HCT116 (cell line): Measurements from ENCODE around the gene LRCH1. TPM values are rescaled to one million over a fixed set of nuclear protein-coding genes. Genes with fewer than 3 reads are reported as not detected.
A peak's percentile ranks its signal among the peaks of the same experiment; 100 is the strongest.

Experiments used
- ATAC-seq: fragments of 200-7000 bp; cut with Tn5 transposase; 2 replicates; pipeline ENCODE4 v1.9.1; 2020; ENCODE audit warnings: mild to moderate bottlenecking, moderate library complexity
- BruUV-seq: library from RNA; stranded (reverse); fragments of 400-500 nt; replicated peaks from 2 replicates; lab custom pipeline; 2021; lab: Mats Ljungman, UMichigan
- CTCF ChIA-PET: fragments of 300-600 bp; sonication (Branson Sonifier 250); formaldehyde crosslinking; loops from one replicate; lab custom pipeline; 2021; ENCODE audit warnings: antibody characterized with exemption; lab: Charles Lee
- POLR2A ChIA-PET: fragments of 300-600, 350-600 bp; sonication (Branson Sonifier 250); formaldehyde crosslinking; loops from one replicate; lab custom pipeline; 2021; ENCODE audit warnings: antibody characterized with exemption; lab: Charles Lee
- RAD21 ChIA-PET, 2 experiments: fragments of 300-600 bp; sonication (Branson Sonifier 250); formaldehyde crosslinking; loops; one replicate each; lab custom pipeline; 2023; ENCODE audit warnings: low total read pairs in 2 of 2; ENCODE audit not compliant: uncharacterized antibody in 2 of 2, unreplicated experiment in 2 of 2, low non-redundant PET in 1 of 2; lab: Charles Lee
- DNase-seq: peaks from one replicate; pipeline ENCODE4 v3.0.0-alpha.2; 2010; ENCODE audit warnings: low read depth, low spot score
- H2AFZ ChIP-seq: fragments of 200-600 bp; shearing (Covaris generic), sonication (generic); 2 replicates; pipeline ENCODE4 v1.6.1; 2017; ENCODE audit warnings: low read depth, mixed run types, mixed read lengths, antibody characterized with exemption, low read length; ENCODE audit not compliant: poor library complexity, severe bottlenecking
- H3K27ac ChIP-seq: 2 replicates; pipeline ENCODE4 v1.5.1; 2012; ENCODE audit warnings: low read depth, low read length
- H3K27me3 ChIP-seq: fragments of 200-600 bp; sonication (generic); 2 replicates; pipeline ENCODE4 v1.6.1; 2016; ENCODE audit warnings: mixed run types, low read length, mixed read lengths; ENCODE audit not compliant: insufficient read depth
- H3K36me3 ChIP-seq, 2 experiments: fragments of 200-500 bp in 1 of 2; fragments of 200-600 bp in 1 of 2; sonication (Bioruptor generic) in 1 of 2; sonication (generic) in 1 of 2; 2 replicates each; pipeline versions ENCODE4 v1.5.1 to v1.6.1; 2014 to 2016; ENCODE audit warnings: low read length in 2 of 2, inconsistent platforms in 1 of 2, mixed read lengths in 1 of 2, mixed run types in 1 of 2; ENCODE audit not compliant: insufficient read depth in 2 of 2, control insufficient read depth in 1 of 2
- H3K4me1 ChIP-seq, 2 experiments: fragments of 200-600 bp in 1 of 2; sonication (generic) in 1 of 2; 2 replicates each; pipeline versions ENCODE4 v1.5.1 to v1.6.1; 2012 to 2017; ENCODE audit warnings: low read length in 2 of 2, inconsistent platforms in 1 of 2, mild to moderate bottlenecking in 1 of 2, mixed read lengths in 1 of 2, mixed run types in 1 of 2, moderate library complexity in 1 of 2; ENCODE audit not compliant: insufficient read depth in 2 of 2, control insufficient read depth in 1 of 2
- H3K4me2 ChIP-seq: fragments of 200-600 bp; sonication (generic); 2 replicates; pipeline ENCODE4 v1.6.1; 2017; ENCODE audit warnings: mixed run types, low read length, mixed read lengths
- H3K4me3 ChIP-seq, 2 experiments: fragments of 200-600 bp in 1 of 2; sonication (generic) in 1 of 2; replicated peaks in 1 of 2; 2 replicates each; pipeline ENCODE4 v1.5.1; 2011 to 2016; ENCODE audit warnings: low read length in 2 of 2, control low read depth in 1 of 2, low read depth in 1 of 2, mild to moderate bottlenecking in 1 of 2, mixed read lengths in 1 of 2, mixed run types in 1 of 2
- H3K79me2 ChIP-seq: fragments of 200-600 bp; sonication (generic); 2 replicates; pipeline ENCODE4 v1.6.1; 2017; ENCODE audit warnings: mild to moderate bottlenecking, mixed run types, low read length, moderate library complexity, mixed read lengths; ENCODE audit not compliant: insufficient read depth
- H3K9ac ChIP-seq: fragments of 200-600 bp; sonication (generic); 2 replicates; pipeline ENCODE4 v1.6.1; 2016; ENCODE audit warnings: low read length, mixed read lengths
- H3K9me2 ChIP-seq: fragments of 200-600 bp; sonication (generic), shearing (Covaris generic); 2 replicates; pipeline ENCODE4 v1.6.1; 2017; ENCODE audit warnings: mixed run types, mild to moderate bottlenecking, moderate library complexity; ENCODE audit not compliant: insufficient read depth
- H3K9me3 ChIP-seq, 2 experiments: fragments of 200-500 bp in 1 of 2; fragments of 200-600 bp in 1 of 2; sonication (Bioruptor generic) in 1 of 2; sonication (generic) in 1 of 2; 2 replicates each; pipeline ENCODE4 v1.6.1; 2014 to 2017; ENCODE audit warnings: low read length in 2 of 2, mixed read lengths in 2 of 2, inconsistent platforms in 1 of 2, low read depth in 1 of 2, mild to moderate bottlenecking in 1 of 2, mixed run types in 1 of 2, moderate library complexity in 1 of 2; ENCODE audit not compliant: control insufficient read depth in 1 of 2, insufficient read depth in 1 of 2
- H4K20me1 ChIP-seq: fragments of 200-600 bp; sonication (generic), shearing (Covaris generic); 2 replicates; pipeline ENCODE4 v1.6.1; 2017; ENCODE audit warnings: mixed run types, mild to moderate bottlenecking, moderate library complexity; ENCODE audit not compliant: insufficient read depth
- CEBPB ChIP-seq: IDR thresholded peaks from 2 replicates; pipeline ENCODE4 v1.6.1; 2012; ENCODE audit warnings: low read depth
- EGR1 ChIP-seq: IDR thresholded peaks from 2 replicates; pipeline ENCODE4 v1.6.1; 2012; ENCODE audit warnings: low read depth
- FOSL1 ChIP-seq: IDR thresholded peaks from 2 replicates; pipeline ENCODE4 v1.6.1; 2012; ENCODE audit warnings: low read depth
- JUND ChIP-seq: IDR thresholded peaks from 2 replicates; pipeline ENCODE4 v1.6.1; 2012
- MAX ChIP-seq: IDR thresholded peaks from 2 replicates; pipeline ENCODE4 v1.6.1; 2012
- POLR2A ChIP-seq: IDR thresholded peaks from 2 replicates; pipeline ENCODE4 v1.7.0; 2011; ENCODE audit warnings: borderline replicate concordance; ENCODE audit not compliant: insufficient read depth, insufficient read length; ENCODE audit errors: extremely low read depth
- RAD21 ChIP-seq: IDR thresholded peaks from 2 replicates; pipeline ENCODE4 v1.6.1; 2012; ENCODE audit warnings: low read depth, mild to moderate bottlenecking
- REST ChIP-seq: IDR thresholded peaks from 2 replicates; pipeline ENCODE4 v1.6.1; 2012; ENCODE audit warnings: low read depth
- SIN3A ChIP-seq: IDR thresholded peaks from 2 replicates; pipeline ENCODE4 v1.6.1; 2012; ENCODE audit warnings: low read depth
- SP1 ChIP-seq: IDR thresholded peaks from 2 replicates; pipeline ENCODE4 v1.6.1; 2012; ENCODE audit warnings: low read depth
- TCF7L2 ChIP-seq: IDR thresholded peaks from 2 replicates; pipeline ENCODE4 v1.7.0; 2011; ENCODE audit warnings: borderline replicate concordance, inconsistent platforms; ENCODE audit not compliant: insufficient read depth, insufficient read length; ENCODE audit errors: extremely low read depth
- ZBTB33 ChIP-seq: IDR thresholded peaks from 2 replicates; pipeline ENCODE4 v1.6.1; 2011; ENCODE audit warnings: mild to moderate bottlenecking, low read length, moderate library complexity; ENCODE audit not compliant: insufficient replicate concordance; ENCODE audit errors: extremely low read depth
- ZFX ChIP-seq: fragments of 450-650 bp; IDR thresholded peaks from 2 replicates; pipeline ENCODE4 v1.6.1; 2017
- ZNF274 ChIP-seq: fragments of 200-500 bp; sonication (Bioruptor generic); IDR thresholded peaks from 2 replicates; pipeline ENCODE4 v1.6.1; 2014; ENCODE audit warnings: mild to moderate bottlenecking, low read depth, low read length, inconsistent platforms
- intact Hi-C: fragments of 100-400 bp; cut with micrococcal nuclease; formaldehyde crosslinking; loops from 2 replicates; pipeline ENCODE4 v1.10.0; 2022
- total RNA-seq: library from RNA; stranded (reverse); gene quantifications from one replicate; pipeline ENCODE4 v1.2.1, GENCODE V29; 2021; ENCODE audit not compliant: unreplicated experiment

The LRCH1 gene
- total RNA-seq, 1 experiment from 2014 or later, result 15.6 TPM

GRCh38 chr13:46648166-46648607 lies 95.2 kb downstream of the LRCH1 start:
- ATAC-seq (peak; percentile 68), DNase-seq (peak; percentile 8)
- H3K9ac ChIP-seq, result no peak overlapping the region
- H4K20me1 ChIP-seq, result 0 out of 2 replicates have a peak, but pooled peaks cover 5% of the 10 kb centered on the region
- H3K4me3 ChIP-seq, result no peak overlapping the region
- H3K27ac ChIP-seq, result no peak overlapping the region
- H3K79me2 ChIP-seq, result peaks cover 39% of the 10 kb centered on the region
- no peaks in the 10 kb centered on the region for H3K27me3 ChIP-seq
- H3K9me2 ChIP-seq, result no peaks in the 10 kb centered on the region
- intact Hi-C loops, result no loop called here
- no TSS peak for BruUV-seq
- no peaks in the 10 kb centered on the region for H3K36me3 ChIP-seq
- CTCF ChIA-PET, result no interaction called here
- no peak overlapping the region for H2AFZ ChIP-seq
- no peak overlapping the region for H3K4me2 ChIP-seq
- peaks cover 3 to 8% of the 10 kb centered on the region in 2 experiments; a peak in 3 of 4 replicates for H3K4me1 ChIP-seq
- RAD21 ChIA-PET, result no interaction called here
- no peak for TF ChIP-seq ZNF274
- TF ChIP-seq SIN3A, result no peak
- TF ChIP-seq FOSL1, result no peak
- no peak for TF ChIP-seq JUND
- TF ChIP-seq ZBTB33, result no peak
- no peak for TF ChIP-seq ZFX
- POLR2A ChIA-PET, result no interaction called here
- no peaks in the 10 kb centered on the region for H3K9me3 ChIP-seq

- Histone ChIP-seq H2AFZ (no peak overlapping the region), H3K36me3 (no peaks in the 10 kb centered on the region), H4K20me1 (0 out of 2 replicates have a peak, but pooled peaks cover 5% of the 10 kb centered on the region), H3K9ac (no peak overlapping the region), H3K79me2 (peaks cover 23% of the 10 kb centered on the region), H3K4me1 (peaks cover 3 to 8% of the 10 kb centered on the region in 2 experiments; a peak in 3 of 4 replicates), H3K27me3 (no peaks in the 10 kb centered on the region), H3K4me2 (no peak overlapping the region), H3K9me2 (no peaks in the 10 kb centered on the region), H3K9me3 (no peaks in the 10 kb centered on the region), H3K27ac (no peak overlapping the region), H3K4me3 (no peak overlapping the region)
- intact Hi-C loops, result no loop called here
- POLR2A ChIA-PET, result no interaction called here
- ATAC-seq, result no peak
- RAD21 ChIA-PET, result no interaction called here
- CTCF ChIA-PET, result no interaction called here
- BruUV-seq, result no TSS peak
- no peak for DNase-seq
- no peak for TF ChIP-seq MAX
- TF ChIP-seq EGR1, result no peak
- no peak for TF ChIP-seq CEBPB
- no peak for TF ChIP-seq SP1
- TF ChIP-seq REST, result no peak
- no peak for TF ChIP-seq POLR2A
- TF ChIP-seq SIN3A, result no peak
- TF ChIP-seq RAD21, result no peak
- no peak for TF ChIP-seq TCF7L2
Measured at GRCh38 chr13:46649816-46650215, 96.8 kb downstream of the LRCH1 start.
